SK-N-SH treated with all-trans-retinoic acid at 6 μM for 48 hours (cell line): ENCODE measurements around the gene TXNL4B.
"Not testable (repeated sequence)": the region's sequence is repeated elsewhere in the genome, so short reads cannot be mapped to it uniquely, and the experiment has no call there.

Source experiments
- ATAC-seq: fragments of 200-7000 bp; cut with Tn5 transposase; 3 replicates; pipeline ENCODE4 v1.9.1; 2020; ENCODE audit warnings: mild to moderate bottlenecking, moderate library complexity
- ARNTL ChIP-seq: fragments of 450-650 bp; formaldehyde crosslinking; IDR thresholded peaks from 2 replicates; pipeline ENCODE4 v1.5.0; 2020; ENCODE audit warnings: low read depth, mild to moderate bottlenecking, moderate library complexity, borderline replicate concordance
- CREB5 ChIP-seq: fragments of 250-450 bp; sonication (Bioruptor Pico); IDR thresholded peaks from 2 replicates; pipeline ENCODE4 v1.5.1; 2020; ENCODE audit warnings: low read depth, mild to moderate bottlenecking, moderate library complexity
- CSDC2 ChIP-seq: fragments of 250-450 bp; sonication (Bioruptor Pico); IDR thresholded peaks from 2 replicates; pipeline ENCODE4 v1.5.0; 2020; ENCODE audit warnings: mild to moderate bottlenecking, moderate library complexity
- CSRNP3 ChIP-seq: fragments of 250-450 bp; sonication (Bioruptor Pico); IDR thresholded peaks from 2 replicates; pipeline ENCODE4 v1.5.1; 2021; ENCODE audit warnings: mild to moderate bottlenecking, moderate library complexity
- ESRRG ChIP-seq: fragments of 250-450 bp; sonication (Bioruptor Pico); IDR thresholded peaks from 2 replicates; pipeline ENCODE4 v1.6.1; 2021; ENCODE audit warnings: mild to moderate bottlenecking
- GLIS3 ChIP-seq: fragments of 250-450 bp; sonication (Bioruptor Pico); IDR thresholded peaks from 2 replicates; pipeline ENCODE4 v1.5.0; 2020; ENCODE audit warnings: mild to moderate bottlenecking, moderate library complexity
- PATZ1 ChIP-seq: fragments of 250-450 bp; sonication (Bioruptor Pico); IDR thresholded peaks from 2 replicates; pipeline ENCODE4 v1.8.0; 2020; ENCODE audit warnings: mild to moderate bottlenecking, moderate library complexity, borderline replicate concordance
- POU6F1 ChIP-seq: fragments of 250-450 bp; sonication (Bioruptor Pico); IDR thresholded peaks from 2 replicates; pipeline ENCODE4 v1.8.0; 2021; ENCODE audit warnings: low read depth, mild to moderate bottlenecking, moderate library complexity, borderline replicate concordance
- TOX ChIP-seq: fragments of 250-450 bp; sonication (Bioruptor Pico); IDR thresholded peaks from 2 replicates; pipeline ENCODE4 v1.8.0; 2021; ENCODE audit warnings: mild to moderate bottlenecking, moderate library complexity, borderline replicate concordance
- TSHZ2 ChIP-seq: fragments of 250-450 bp; sonication (Bioruptor Pico); IDR thresholded peaks from 2 replicates; pipeline ENCODE4 v1.5.0; 2020; ENCODE audit warnings: mild to moderate bottlenecking, moderate library complexity
- ZFP3 ChIP-seq: fragments of 250-450 bp; sonication (Bioruptor Pico); IDR thresholded peaks from 2 replicates; pipeline ENCODE4 v1.5.0; 2020; ENCODE audit warnings: mild to moderate bottlenecking, moderate library complexity
- ZNF565 ChIP-seq: fragments of 450-650 bp; formaldehyde crosslinking; conservative IDR thresholded peaks from 2 replicates; pipeline ENCODE4 v1.5.0; 2020; ENCODE audit warnings: low read depth, mild to moderate bottlenecking, moderate library complexity
- ZNF70 ChIP-seq: fragments of 450-650 bp; formaldehyde crosslinking; IDR thresholded peaks from 2 replicates; pipeline ENCODE4 v1.5.0; 2020; ENCODE audit warnings: mild to moderate bottlenecking, moderate library complexity
- ZNF8 ChIP-seq: fragments of 450-650 bp; formaldehyde crosslinking; IDR thresholded peaks from 2 replicates; pipeline ENCODE4 v1.5.0; 2020; ENCODE audit warnings: mild to moderate bottlenecking, moderate library complexity

The TXNL4B gene

GRCh38 chr16:72060405-72060804, 33.0 kb downstream of the TXNL4B start:
- no peak for ATAC-seq
- TF ChIP-seq ZFP3 (CRISPR knock-in tag) (no peak), CREB5 (no peak), ESRRG (no peak), ZNF8 (CRISPR knock-in tag) (no peak), PATZ1 (CRISPR knock-in tag) (no peak), ZNF565 (CRISPR knock-in tag) (no peak), GLIS3 (no peak), CSDC2 (CRISPR knock-in tag) (no peak), CSRNP3 (CRISPR knock-in tag) (no peak), TOX (no peak), ARNTL (CRISPR knock-in tag) (no peak), POU6F1 (CRISPR knock-in tag) (no peak)

GRCh38 chr16:72059060-72059459, 34.4 kb downstream of the TXNL4B start:
- not testable (repeated sequence) for ATAC-seq

- ATAC-seq: not testable (repeated sequence)
These were observed 36.1 kb downstream of the TXNL4B start for GRCh38 chr16:72057313-72057712.

GRCh38 chr16:72055911-72056310, 37.5 kb downstream of the TXNL4B start:
- no peak for TF ChIP-seq GLIS3
- no peak for TF ChIP-seq ESRRG
- TF ChIP-seq ZNF70 (CRISPR knock-in tag): no peak
- TF ChIP-seq ARNTL (CRISPR knock-in tag): no peak
- TF ChIP-seq TSHZ2 (CRISPR knock-in tag): no peak
- no peak for TF ChIP-seq POU6F1 (CRISPR knock-in tag)
- no peak for TF ChIP-seq CSDC2 (CRISPR knock-in tag)
- TF ChIP-seq, all 23 proteins: peak for 0
- ATAC-seq: no peak

- ATAC-seq: not testable (repeated sequence)
These were observed 39.1 kb downstream of the TXNL4B start, which contains the start of gene HP for GRCh38 chr16:72054254-72054847. Gene HP, plus strand, starts transcription at chr16:72054505. Its CDS starts 148 bp downstream, at chr16:72054653.
